GM10266 (cell line): ENCODE measurements around the gene USP6.

Experiments
- DNase-seq: peaks from one replicate; pipeline ENCODE4 v3.0.0; 2012; ENCODE audit errors: extremely low spot score
- CTCF ChIP-seq: IDR thresholded peaks from 2 replicates; pipeline ENCODE4 v1.5.1; 2012; ENCODE audit warnings: mild to moderate bottlenecking, low read depth; ENCODE audit not compliant: control insufficient read depth, insufficient read depth; ENCODE audit errors: missing control alignments

The USP6 gene

GRCh38 chr17:5184288-5184687 is 68.5 kb downstream of the USP6 start:
- TF ChIP-seq CTCF, result no peak
- DNase-seq, result no peak

- peak; percentile 96 for DNase-seq
- peak; percentile 94 for TF ChIP-seq CTCF
These were observed 75.9 kb downstream of the USP6 start, which contains the start of gene ZNF594 for GRCh38 chr17:5191541-5192417. Gene ZNF594, minus strand, starts transcription at chr17:5191868. Its CDS starts 7,612 bp downstream, at chr17:5184256.

- TF ChIP-seq CTCF, result no peak
- no peak for DNase-seq
These were observed 78.5 kb downstream of the USP6 start for GRCh38 chr17:5194346-5194745.

GRCh38 chr17:5198472-5198871 is 82.6 kb downstream of the USP6 start:
- no peak for TF ChIP-seq CTCF
- DNase-seq, result no peak

GRCh38 chr17:5200360-5200759 is 84.5 kb downstream of the USP6 start:
- peak; percentile 45 for DNase-seq
- no peak for TF ChIP-seq CTCF

- no peak for DNase-seq
- TF ChIP-seq CTCF, result no peak
These were observed 85.2 kb downstream of the USP6 start for GRCh38 chr17:5201011-5201410.
